ENCODE data around the gene HBE1. TPM values are rescaled to one million over a fixed set of nuclear protein-coding genes. Genes with fewer than 3 reads are reported as not detected.

HBE1 gene
- total RNA-seq, 1 experiment from 2014 or later = not detected

DNA sequence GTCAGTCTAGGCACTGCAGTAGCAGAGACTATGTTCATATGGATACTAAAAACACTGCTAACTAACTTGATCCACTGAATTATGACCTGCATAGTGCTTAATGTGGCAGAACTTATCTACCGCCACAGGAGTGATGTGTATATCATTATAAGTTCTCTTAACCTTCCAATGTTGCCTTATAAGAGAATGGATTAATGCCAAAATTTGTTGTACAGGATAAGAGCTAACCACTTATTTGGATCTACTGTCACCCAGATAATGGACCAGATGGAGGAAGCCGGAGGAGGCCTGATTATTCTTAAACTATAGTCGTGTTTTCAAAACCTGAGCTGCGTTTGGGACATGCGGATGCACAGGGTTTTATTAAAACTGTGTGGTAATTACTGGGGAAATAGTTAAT, 33.9 kb upstream of the HBE1 start:
- WGBS (ENCODE audit: extremely low coverage, insufficient read length, low lambda C conversion rate) = no CpG with 5 or more reads among the region's 5 CpGs
- H4K20me1 ChIP-seq (ENCODE audit: control insufficient read depth, insufficient read depth, insufficient read length) = no peaks in the 10 kb centered on the region
- DNase-seq = no peak
- no peak overlapping the region for H4K8ac ChIP-seq (replicated peaks; ENCODE audit: insufficient read length, low read depth, low read length)
- H2BK120ac ChIP-seq (ENCODE audit: low read depth, low read length, poor library complexity, severe bottlenecking) = no peak overlapping the region
- H3K4me1 Mint-ChIP-seq = no peaks in the 10 kb centered on the region
- no peak overlapping the region for H3K14ac ChIP-seq (ENCODE audit: insufficient read depth, low read length)
- no peak overlapping the region for H4K91ac ChIP-seq (ENCODE audit: insufficient read length, low read depth, low read length)
- H3K56ac ChIP-seq (ENCODE audit: insufficient read length, low read depth, low read length) = no peak overlapping the region
- H3T11ph ChIP-seq (ENCODE audit: low read length) = no peak overlapping the region
- H3K27me3 ChIP-seq (ENCODE audit: insufficient read depth, low read length) = no peaks in the 10 kb centered on the region
- H3K27me3 Mint-ChIP-seq (ENCODE audit: low read depth) = no peaks in the 10 kb centered on the region
- H2BK12ac ChIP-seq (ENCODE audit: insufficient read length, low read depth, low read length) = no peak overlapping the region
- no peaks in the 10 kb centered on the region for H3K9me3 ChIP-seq (ENCODE audit: control insufficient read depth, low read depth, low read length)
- H2BK5ac ChIP-seq (ENCODE audit: insufficient read length, low read length) = no peak overlapping the region
- no peak overlapping the region for H2BK20ac ChIP-seq (ENCODE audit: low read depth, low read length, poor library complexity, severe bottlenecking)
- H2BK15ac ChIP-seq (ENCODE audit: low read depth, low read length) = no peak overlapping the region
- H3K27ac Mint-ChIP-seq = no peak overlapping the region
- no peak overlapping the region for H2AK5ac ChIP-seq (ENCODE audit: insufficient read length, low read length)
- H2AFZ ChIP-seq (ENCODE audit: low read length) = no peak overlapping the region
- H4K5ac ChIP-seq (ENCODE audit: insufficient read length, low read depth, low read length) = no peak overlapping the region
- no peaks in the 10 kb centered on the region for H3K36me3 Mint-ChIP-seq (ENCODE audit: insufficient read depth in 1 of 3, low read depth in 3 of 3)
- H3K9ac ChIP-seq (ENCODE audit: extremely low read depth, insufficient read length, low read length) = no peak overlapping the region
- H3K23ac ChIP-seq (ENCODE audit: insufficient read length, low read depth, low read length) = no peak overlapping the region
- no peak overlapping the region for H3K4me2 ChIP-seq (ENCODE audit: insufficient read depth, insufficient read length, low read length)
- no peak overlapping the region for H3K27ac ChIP-seq (ENCODE audit: insufficient read length, low read depth, low read length)
- no peak overlapping the region for H3K4ac ChIP-seq (ENCODE audit: low read depth, low read length)
- no peaks in the 10 kb centered on the region for H3K4me1 ChIP-seq (ENCODE audit: insufficient read depth, low read length)
- H3K79me2 ChIP-seq (ENCODE audit: insufficient read depth, low read length) = no peaks in the 10 kb centered on the region
- H3K4me3 Mint-ChIP-seq = no peak overlapping the region
- no peak overlapping the region for H3K18ac ChIP-seq (ENCODE audit: insufficient read length, low read depth, low read length)
- no peaks in the 10 kb centered on the region for H3K79me1 ChIP-seq (ENCODE audit: insufficient read depth, low read depth, low read length, poor library complexity, severe bottlenecking)
- H3K9me3 Mint-ChIP-seq = no peaks in the 10 kb centered on the region
- TF ChIP-seq, protein P1, sequence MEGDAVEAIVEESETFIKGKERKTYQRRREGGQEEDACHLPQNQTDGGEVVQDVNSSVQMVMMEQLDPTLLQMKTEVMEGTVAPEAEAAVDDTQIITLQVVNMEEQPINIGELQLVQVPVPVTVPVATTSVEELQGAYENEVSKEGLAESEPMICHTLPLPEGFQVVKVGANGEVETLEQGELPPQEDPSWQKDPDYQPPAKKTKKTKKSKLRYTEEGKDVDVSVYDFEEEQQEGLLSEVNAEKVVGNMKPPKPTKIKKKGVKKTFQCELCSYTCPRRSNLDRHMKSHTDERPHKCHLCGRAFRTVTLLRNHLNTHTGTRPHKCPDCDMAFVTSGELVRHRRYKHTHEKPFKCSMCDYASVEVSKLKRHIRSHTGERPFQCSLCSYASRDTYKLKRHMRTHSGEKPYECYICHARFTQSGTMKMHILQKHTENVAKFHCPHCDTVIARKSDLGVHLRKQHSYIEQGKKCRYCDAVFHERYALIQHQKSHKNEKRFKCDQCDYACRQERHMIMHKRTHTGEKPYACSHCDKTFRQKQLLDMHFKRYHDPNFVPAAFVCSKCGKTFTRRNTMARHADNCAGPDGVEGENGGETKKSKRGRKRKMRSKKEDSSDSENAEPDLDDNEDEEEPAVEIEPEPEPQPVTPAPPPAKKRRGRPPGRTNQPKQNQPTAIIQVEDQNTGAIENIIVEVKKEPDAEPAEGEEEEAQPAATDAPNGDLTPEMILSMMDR (conservative IDR thresholded peaks at IDR 0.05) = no peak
- H3K23me2 ChIP-seq (ENCODE audit: insufficient read length, low read depth, low read length, poor library complexity, severe bottlenecking) = no peaks in the 10 kb centered on the region

Data from H9 (cell line).